Ureter (tissue), 1 donor: ENCODE measurements around the gene SIRT6. TPM values are rescaled to one million over a fixed set of nuclear protein-coding genes. Genes with fewer than 3 reads are reported as not detected.
"Not testable (repeated sequence)": the region's sequence is repeated elsewhere in the genome, so short reads cannot be mapped to it uniquely, and the experiment has no call there.

Source experiments
- DNase-seq: peaks from one replicate; pipeline ENCODE4 v3.0.0-alpha.2; 2020; ENCODE audit warnings: low spot score
- total RNA-seq: library from RNA; stranded (reverse); gene quantifications from one replicate; pipeline ENCODE4 v1.2.4, GENCODE V29; 2023
- donor health status: DM: yes; HTN: yes; CAD: no.

SIRT6 gene
- total RNA-seq, 1 donor from 2014 or later, result 23.9 TPM

- no peak for DNase-seq
These were observed 45.7 kb downstream of the SIRT6 start for GRCh38 chr19:4136680-4137088.

GRCh38 chr19:4135386-4135785, 47.0 kb downstream of the SIRT6 start:
- not testable (repeated sequence) for DNase-seq

- DNase-seq, result no peak
These were observed 48.0 kb downstream of the SIRT6 start for GRCh38 chr19:4134351-4134750.

GRCh38 chr19:4130744-4131438, 51.5 kb downstream of the SIRT6 start:
- no peak for DNase-seq

DNA sequence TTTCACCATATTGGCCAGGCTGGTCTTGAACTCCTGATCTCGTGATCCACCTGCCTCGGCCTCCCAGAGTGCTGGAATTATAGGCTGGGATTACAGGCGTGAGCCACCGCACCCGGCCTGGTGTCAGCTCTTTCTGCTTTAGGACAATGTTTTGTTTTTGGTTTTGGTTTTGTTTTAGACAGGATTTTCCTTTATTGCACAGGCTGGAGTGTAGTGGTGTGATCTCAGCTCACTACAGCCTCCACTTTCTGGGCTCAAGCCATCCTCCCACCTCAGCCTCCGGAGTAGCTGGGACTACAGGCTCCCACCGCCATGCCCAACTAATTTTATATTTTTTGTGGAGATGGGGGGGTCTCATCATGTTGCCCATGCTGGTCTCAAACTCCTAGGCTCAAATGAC, 53.3 kb downstream of the SIRT6 start:
- not testable (repeated sequence) for DNase-seq

DNA sequence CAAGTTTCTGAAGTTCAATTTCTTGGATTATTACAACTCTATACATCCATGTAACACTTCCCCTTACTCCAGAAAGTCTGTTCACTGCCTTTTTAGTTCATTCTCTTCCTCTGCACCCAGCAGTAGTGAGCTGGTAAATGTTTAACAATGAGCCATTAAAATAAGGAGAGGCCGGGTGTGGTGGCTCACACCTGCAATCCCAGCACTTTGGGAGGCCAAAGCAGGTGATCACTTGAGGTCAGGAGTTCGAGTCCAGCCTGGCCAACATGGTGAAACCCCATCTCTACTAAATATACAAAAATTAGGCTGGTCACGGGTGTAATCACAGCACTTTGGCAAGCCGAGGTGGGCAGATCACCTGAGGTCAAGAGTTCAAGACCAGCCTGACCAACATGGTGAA, 55.0 kb downstream of the SIRT6 start:
- not testable (repeated sequence) for DNase-seq

DNA sequence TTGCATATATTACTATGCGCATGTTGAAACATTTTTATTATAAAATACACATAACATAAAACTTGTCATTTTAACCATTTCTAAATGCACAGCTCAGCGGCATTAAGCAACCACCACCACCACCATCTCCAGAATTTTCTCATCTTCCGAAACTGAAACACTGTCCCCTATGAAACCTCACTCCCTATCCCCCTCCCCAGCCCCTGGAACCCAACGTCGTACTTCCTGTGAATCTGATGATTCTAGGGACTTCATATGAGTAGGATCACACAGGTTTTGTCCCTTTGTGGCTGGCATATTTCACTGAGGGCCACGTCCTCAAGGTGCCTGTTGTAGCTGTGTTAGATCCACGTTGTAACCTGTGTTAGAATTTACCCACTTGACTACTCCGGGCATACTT, 57.7 kb downstream of the SIRT6 start:
- no peak for DNase-seq

Other genes starting within 250 kb of the SIRT6 start
- not detected for gene NMRK2, start 249.5 kb downstream of the SIRT6 start, total RNA-seq
- 53.0 TPM for gene DAPK3, start 211.5 kb downstream of the SIRT6 start, total RNA-seq
- gene EEF2, start 197.1 kb downstream of the SIRT6 start, total RNA-seq, result 2,169 TPM
- gene PIAS4, start 174.8 kb downstream of the SIRT6 start, total RNA-seq, result 27.3 TPM
- 63.8 TPM for gene ZBTB7A, start 115.7 kb downstream of the SIRT6 start, total RNA-seq
- 103 TPM for gene MAP2K2, start 58.4 kb downstream of the SIRT6 start, total RNA-seq
- gene CREB3L3, start 28.9 kb downstream of the SIRT6 start, total RNA-seq, result not detected
- gene ANKRD24, start 126 bp upstream of the SIRT6 start, total RNA-seq, result 2.7 TPM
- 1.5 TPM for gene EBI3, start 47.0 kb upstream of the SIRT6 start, total RNA-seq
- gene YJU2, start 64.5 kb upstream of the SIRT6 start, total RNA-seq, result 22.2 TPM
- not detected for gene SHD, start 96.7 kb upstream of the SIRT6 start, total RNA-seq
- 1.2 TPM for gene TMIGD2, start 119.8 kb upstream of the SIRT6 start, total RNA-seq
- not detected for gene FSD1, start 122.0 kb upstream of the SIRT6 start, total RNA-seq
- 66.8 TPM for gene STAP2, start 156.3 kb upstream of the SIRT6 start, total RNA-seq
- gene MPND, start 161.0 kb upstream of the SIRT6 start, total RNA-seq, result 30.6 TPM
- gene SH3GL1, start 218.0 kb upstream of the SIRT6 start, total RNA-seq, result 78.5 TPM
- 23.0 TPM for gene CHAF1A, start 220.1 kb upstream of the SIRT6 start, total RNA-seq